A549 treated with DMSO at 1 μM for 4 hours (cell line): ENCODE measurements around the gene PAPOLB. TPM values are rescaled to one million over a fixed set of nuclear protein-coding genes. Genes with fewer than 3 reads are reported as not detected.

ENCODE experiments used
- total RNA-seq: library from RNA; stranded (reverse); fragments of 200-300 nt; extraction: Qiagen RNA extraction; gene quantifications from 5 replicates; pipeline ENCODE4 v1.2.3, GENCODE V29; 2022; ENCODE audit warnings: low read depth

Gene PAPOLB
- total RNA-seq: not detected in 5 replicates

DNA sequence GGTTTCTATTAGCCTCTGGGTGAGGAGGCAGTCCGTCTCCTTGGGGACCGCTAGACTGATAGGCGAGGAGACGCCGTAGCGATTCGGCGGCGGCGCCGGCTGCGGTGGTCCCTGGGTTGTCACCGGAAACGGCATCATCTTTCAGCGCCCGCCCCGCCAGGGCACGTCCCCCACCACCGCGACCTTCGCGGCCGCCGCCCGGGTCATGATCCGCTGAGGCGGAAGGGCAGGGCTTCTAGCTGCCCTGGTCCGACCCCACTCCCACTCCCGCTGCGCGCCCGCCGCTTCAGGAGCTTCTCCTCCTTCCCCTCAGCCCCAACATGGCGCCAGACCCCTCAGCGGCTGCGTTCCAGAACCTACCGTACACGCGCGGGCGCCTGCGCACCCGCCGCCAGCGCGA, at the start of gene PAPOLB:
TSS of gene PAPOLB (minus strand) at position 358 of the 400 bp plus-strand sequence. CDS start at position 138, 220 bp downstream.

GRCh38 chr7:4883372-4884144, 21.7 kb upstream of the PAPOLB start, which contains the start of gene RADIL:
TSS of gene RADIL (minus strand) at chr7:4883716. CDS start at chr7:4878139, 5,577 bp downstream.

Other genes with a start within 250 kb of the PAPOLB start
- gene FOXK1, start 179.7 kb downstream of the PAPOLB start, total RNA-seq: 13.1 to 16.8 TPM (median 14.7 TPM) in 5 replicates
- gene AP5Z1, start 86.4 kb downstream of the PAPOLB start, total RNA-seq: 22.4 to 46.4 TPM (median 33.4 TPM) in 5 replicates
- gene RADIL, start 21.7 kb upstream of the PAPOLB start, total RNA-seq: 1.3 to 2.4 TPM (median 1.6 TPM) in 5 replicates
- not detected in 5 replicates for gene MMD2, start 97.2 kb upstream of the PAPOLB start, total RNA-seq
- 6.0 to 7.3 TPM (median 6.6 TPM) in 5 replicates for gene RBAK, start 183.8 kb upstream of the PAPOLB start, total RNA-seq